Inflammatory macrophage treated with lipopolysaccharide for 4 hours (primary cell): ENCODE measurements around the gene PRR29.

ENCODE experiments used
- DNase-seq: peaks from one replicate; pipeline ENCODE4 v3.0.0-alpha.2; 2020

Gene PRR29

DNA sequence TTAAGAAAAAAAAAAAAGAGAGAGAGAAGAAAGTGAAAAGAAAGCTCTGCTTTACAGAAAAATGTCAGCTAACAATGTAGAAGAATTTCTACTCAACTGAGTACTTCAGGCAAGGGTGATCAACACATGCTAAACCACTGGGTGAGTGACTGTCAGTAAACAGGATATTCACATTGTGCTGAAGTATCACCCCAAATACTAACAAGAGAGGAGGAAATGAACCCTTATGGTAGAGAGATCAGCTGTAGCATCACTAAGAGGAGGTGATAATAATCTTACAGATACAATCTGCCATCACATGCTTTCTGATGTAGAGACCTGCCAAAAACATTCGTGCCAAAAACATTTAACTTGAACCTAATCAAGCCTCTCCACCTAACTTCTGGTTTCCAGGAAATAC, 53.0 kb downstream of the PRR29 start:
- DNase-seq = no peak

DNA sequence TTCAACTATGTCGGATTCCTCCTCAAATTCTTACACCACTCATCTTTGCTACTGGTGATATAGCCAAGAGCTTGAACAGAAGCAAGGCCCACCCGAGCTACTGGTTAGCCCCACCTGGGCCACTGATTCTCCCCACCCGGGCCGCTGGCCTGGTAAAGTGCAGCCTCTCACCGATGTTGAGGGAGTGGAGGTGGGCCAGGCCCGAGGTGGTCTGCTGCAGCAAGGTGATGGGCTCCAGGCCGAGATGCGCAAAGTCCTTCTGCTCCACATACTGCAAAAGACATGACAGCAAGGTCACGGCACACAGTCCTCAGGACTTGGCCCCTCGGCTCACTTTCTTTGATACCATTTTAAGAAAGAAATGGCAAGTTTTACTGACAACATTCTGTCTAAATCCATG, 55.0 kb downstream of the PRR29 start:
- no peak for DNase-seq
